HepG2 (cell line): ENCODE data around the gene PLEKHH1. TPM values are rescaled to one million over a fixed set of nuclear protein-coding genes. Genes with fewer than 3 reads are reported as not detected.

ENCODE experiments used
- AKNA ChIP-seq: sonication (generic); formaldehyde crosslinking; IDR thresholded peaks from 2 replicates; pipeline ENCODE4 v1.4.0; 2020; ENCODE audit warnings: missing genetic modification reagents, borderline replicate concordance
- BRCA1 ChIP-seq: sonication (generic); formaldehyde crosslinking; IDR thresholded peaks from 2 replicates; pipeline ENCODE4 v1.4.0; 2020; ENCODE audit warnings: missing genetic modification reagents
- CBX2 ChIP-seq, 2 experiments: fragments of 200-600 bp in 1 of 2; sonication (generic); formaldehyde crosslinking in 1 of 2; IDR thresholded peaks; 2 replicates each; pipeline versions ENCODE4 v1.7.0 to v1.8.1; 2018 to 2022; ENCODE audit warnings: low read depth in 2 of 2, low read length in 1 of 2, mild to moderate bottlenecking in 1 of 2, missing genetic modification reagents in 1 of 2
- CCAR2 ChIP-seq: fragments of 200-400 bp; formaldehyde crosslinking; optimal IDR thresholded peaks from 2 replicates; pipeline ENCODE3; 2018; ENCODE audit warnings: low read depth, mild to moderate bottlenecking, low read length, moderate library complexity
- GATA4 ChIP-seq: sonication (generic); IDR thresholded peaks from 2 replicates; pipeline ENCODE4 v1.6.1; 2016; ENCODE audit warnings: antibody characterized with exemption, low read depth, borderline replicate concordance
- IRF1 ChIP-seq: sonication (generic); formaldehyde crosslinking; IDR thresholded peaks from 2 replicates; pipeline ENCODE4 v1.4.0; 2020; ENCODE audit warnings: low read depth, mild to moderate bottlenecking, missing genetic modification reagents
- IRF2 ChIP-seq: IDR thresholded peaks from 2 replicates; pipeline ENCODE4 v1.6.1; 2018; ENCODE audit warnings: missing genetic modification reagents, missing compliant biosample characterization
- KDM2A ChIP-seq: sonication (generic); formaldehyde crosslinking; IDR thresholded peaks from 2 replicates; pipeline ENCODE4 v1.4.0; 2020; ENCODE audit warnings: low read depth, missing genetic modification reagents, borderline replicate concordance
- MTF1 ChIP-seq: sonication (generic); formaldehyde crosslinking; IDR thresholded peaks from 2 replicates; pipeline ENCODE4 v1.5.0; 2020; ENCODE audit warnings: missing genetic modification reagents
- NFYB ChIP-seq: sonication (generic); formaldehyde crosslinking; IDR thresholded peaks from 2 replicates; pipeline ENCODE4 v1.4.0; 2020; ENCODE audit warnings: missing genetic modification reagents
- RFXANK ChIP-seq: IDR thresholded peaks from 2 replicates; pipeline ENCODE4 v1.6.1; 2016
- SP4 ChIP-seq: sonication (generic); formaldehyde crosslinking; IDR thresholded peaks from 2 replicates; pipeline ENCODE4 v1.8.1; 2023; ENCODE audit warnings: mild to moderate bottlenecking, missing genetic modification reagents
- ZBTB21 ChIP-seq: sonication (generic); formaldehyde crosslinking; IDR thresholded peaks from 2 replicates; pipeline ENCODE4 v1.4.0; 2020; ENCODE audit warnings: missing genetic modification reagents
- ZC3H4 ChIP-seq: sonication (generic); formaldehyde crosslinking; IDR thresholded peaks from 2 replicates; pipeline ENCODE4 v1.4.0; 2020; ENCODE audit warnings: missing genetic modification reagents, borderline replicate concordance
- ZKSCAN8 ChIP-seq: IDR thresholded peaks from 2 replicates; pipeline ENCODE4 v1.6.1; 2016; ENCODE audit warnings: borderline replicate concordance, missing genetic modification reagents, missing compliant biosample characterization
- ZNF160 ChIP-seq: sonication (generic); formaldehyde crosslinking; IDR thresholded peaks from 2 replicates; pipeline ENCODE4 v1.8.0; 2022; ENCODE audit warnings: mild to moderate bottlenecking, inconsistent platforms, missing genetic modification reagents
- ZNF230 ChIP-seq: sonication (generic); formaldehyde crosslinking; IDR thresholded peaks from 2 replicates; pipeline ENCODE4 v1.4.0; 2020; ENCODE audit warnings: mild to moderate bottlenecking, missing genetic modification reagents
- ZNF296 ChIP-seq: sonication (generic); formaldehyde crosslinking; conservative IDR thresholded peaks from 2 replicates; pipeline ENCODE4 v1.5.0; 2020; ENCODE audit warnings: mild to moderate bottlenecking, missing genetic modification reagents
- ZNF33A ChIP-seq: sonication (generic); formaldehyde crosslinking; IDR thresholded peaks from 2 replicates; pipeline ENCODE4 v1.5.1; 2020; ENCODE audit warnings: missing genetic modification reagents, mild to moderate bottlenecking, moderate library complexity, borderline replicate concordance
- ZNF547 ChIP-seq: sonication (generic); formaldehyde crosslinking; IDR thresholded peaks from 2 replicates; pipeline ENCODE4 v1.5.1; 2020; ENCODE audit warnings: mild to moderate bottlenecking, missing genetic modification reagents
- ZNF569 ChIP-seq: sonication (generic); formaldehyde crosslinking; IDR thresholded peaks from 2 replicates; pipeline ENCODE4 v1.5.0; 2020; ENCODE audit warnings: mild to moderate bottlenecking, missing genetic modification reagents, moderate library complexity, borderline replicate concordance
- ZNF570 ChIP-seq: sonication (generic); formaldehyde crosslinking; IDR thresholded peaks from 2 replicates; pipeline ENCODE4 v1.4.0; 2020; ENCODE audit warnings: mild to moderate bottlenecking, missing genetic modification reagents, borderline replicate concordance
- ZNF619 ChIP-seq: sonication (generic); formaldehyde crosslinking; IDR thresholded peaks from 2 replicates; pipeline ENCODE4 v1.4.0; 2020; ENCODE audit warnings: mild to moderate bottlenecking, missing genetic modification reagents
- ZNF678 ChIP-seq: sonication (generic); formaldehyde crosslinking; IDR thresholded peaks from 2 replicates; pipeline ENCODE4 v1.4.0; 2020; ENCODE audit warnings: mild to moderate bottlenecking, missing genetic modification reagents
- polyA plus RNA-seq, 8 experiments: library from polyadenylated mRNA; depleted of rRNA in 3 of 8; stranded (reverse) in 7 of 8; unstranded in 1 of 8; fragments of >200 nt; fragmentation: Illumina TruSeq in 4 of 8; extraction: Trizol in 4 of 8; gene quantifications; 2 replicates each; pipeline versions ENCODE4 v1.2.1 to v1.2.3, GENCODE V29; 2011 to 2016; ENCODE audit warnings: low read depth in 4 of 8, missing spikeins in 1 of 8, mixed read lengths in 1 of 8; ENCODE audit not compliant: insufficient read depth in 1 of 8
- total RNA-seq, 5 experiments: library from RNA; depleted of rRNA; stranded (reverse); fragments of >200 nt; fragmentation: Illumina TruSeq; extraction: Trizol; gene quantifications; 2 replicates each; pipeline ENCODE4 v1.2.3, GENCODE V29; 2016; ENCODE audit warnings: low read depth in 1 of 5

The PLEKHH1 gene
- total and polyA plus RNA-seq, 2 of the 13 experiments (the other 11 are each of a cell fraction or from before 2014, with no cell fraction given): 8.6 to 15.8 TPM

GRCh38 chr14:67619446-67620216, 86.5 kb downstream of the PLEKHH1 start, which contains the start of gene ARG2 (continued):
- no peak for TF ChIP-seq AKNA (CRISPR knock-in tag)
- TF ChIP-seq ZNF230 (CRISPR knock-in tag): peak; percentile 73; the same call in 1 of the 2 replicates
- peak; percentile 22; the same call in 1 of the 2 replicates for TF ChIP-seq GATA4
- peak; percentile 68 for TF ChIP-seq ZNF547 (CRISPR knock-in tag)
- TF ChIP-seq ZNF619 (CRISPR knock-in tag): 0 out of 2 replicates have a peak, but pooled peaks have one; percentile 38
- TF ChIP-seq ZKSCAN8 (CRISPR knock-in tag): no peak
- TF ChIP-seq ZNF678: no peak
- TF ChIP-seq ZNF296 (CRISPR knock-in tag): no peak
- no peak for TF ChIP-seq ZC3H4 (CRISPR knock-in tag)
- TF ChIP-seq SP4 (CRISPR knock-in tag): peak; percentile 76
- TF ChIP-seq CBX2 (IDR thresholded peaks at IDR 0.05; ENCODE audit: low read depth, low read length): no peak
- no peak; the same call in 1 of the 2 replicates for TF ChIP-seq CBX2 (CRISPR knock-in tag; IDR thresholded peaks at IDR 0.05; ENCODE audit: low read depth)
- no peak for TF ChIP-seq ZNF160 (CRISPR knock-in tag)
- TF ChIP-seq RFXANK (CRISPR knock-in tag): no peak
- TF ChIP-seq CCAR2: no peak
- peak; percentile 79; the same call in 1 of the 2 replicates for TF ChIP-seq IRF2 (CRISPR knock-in tag)
- TF ChIP-seq ZNF570 (CRISPR knock-in tag): no peak
- TF ChIP-seq ZBTB21 (CRISPR knock-in tag): peak; percentile 99
- no peak for TF ChIP-seq ZNF569 (CRISPR knock-in tag)
- TF ChIP-seq IRF1 (CRISPR knock-in tag): no peak
- no peak for TF ChIP-seq BRCA1 (CRISPR knock-in tag)
- 0 out of 2 replicates have a peak, but pooled peaks have one; percentile 39 for TF ChIP-seq ZNF33A (CRISPR knock-in tag)
- no peak for TF ChIP-seq MTF1 (CRISPR knock-in tag)
- TF ChIP-seq NFYB (CRISPR knock-in tag): peak; percentile 76
- peak; percentile 84 for TF ChIP-seq KDM2A (CRISPR knock-in tag)
